Bronchial epithelial cell (primary cell): Measurements from ENCODE around the gene CEP85L. TPM values are rescaled to one million over a fixed set of nuclear protein-coding genes. Genes with fewer than 3 reads are reported as not detected.

Experiments used
- DNase-seq: peaks from one replicate; pipeline ENCODE4 v3.0.0-alpha.2; 2010; ENCODE audit warnings: low read depth
- FAIRE-seq: peaks from 2 replicates; lab custom pipeline; 2011; peaks lifted over from hg19 to GRCh38; lab: Jason Lieb, UNC
- H3K27me3 ChIP-seq: 2 replicates; pipeline ENCODE4 v1.5.1; 2011; ENCODE audit warnings: low read length; ENCODE audit not compliant: control insufficient read depth, insufficient read depth
- H3K36me3 ChIP-seq: 2 replicates; pipeline ENCODE4 v1.5.1; 2011; ENCODE audit warnings: low read length; ENCODE audit not compliant: control insufficient read depth, insufficient read depth
- H3K4me3 ChIP-seq: 2 replicates; pipeline ENCODE4 v1.5.1; 2011; ENCODE audit warnings: mild to moderate bottlenecking, low read depth, low read length, control low read depth
- CTCF ChIP-seq: IDR thresholded peaks from 2 replicates; pipeline ENCODE4 v1.5.1; 2011; ENCODE audit warnings: mild to moderate bottlenecking, moderate library complexity, low read length, control low read depth, inconsistent platforms; ENCODE audit not compliant: insufficient read depth, severe bottlenecking
- total RNA-seq: library from RNA; depleted of rRNA; stranded (reverse); fragments of >200 nt; gene quantifications from 2 replicates; pipeline ENCODE4 v1.2.1, GENCODE V29; 2014

Gene CEP85L
- total RNA-seq, 1 donor from 2014 or later, result 7.1 TPM

DNA sequence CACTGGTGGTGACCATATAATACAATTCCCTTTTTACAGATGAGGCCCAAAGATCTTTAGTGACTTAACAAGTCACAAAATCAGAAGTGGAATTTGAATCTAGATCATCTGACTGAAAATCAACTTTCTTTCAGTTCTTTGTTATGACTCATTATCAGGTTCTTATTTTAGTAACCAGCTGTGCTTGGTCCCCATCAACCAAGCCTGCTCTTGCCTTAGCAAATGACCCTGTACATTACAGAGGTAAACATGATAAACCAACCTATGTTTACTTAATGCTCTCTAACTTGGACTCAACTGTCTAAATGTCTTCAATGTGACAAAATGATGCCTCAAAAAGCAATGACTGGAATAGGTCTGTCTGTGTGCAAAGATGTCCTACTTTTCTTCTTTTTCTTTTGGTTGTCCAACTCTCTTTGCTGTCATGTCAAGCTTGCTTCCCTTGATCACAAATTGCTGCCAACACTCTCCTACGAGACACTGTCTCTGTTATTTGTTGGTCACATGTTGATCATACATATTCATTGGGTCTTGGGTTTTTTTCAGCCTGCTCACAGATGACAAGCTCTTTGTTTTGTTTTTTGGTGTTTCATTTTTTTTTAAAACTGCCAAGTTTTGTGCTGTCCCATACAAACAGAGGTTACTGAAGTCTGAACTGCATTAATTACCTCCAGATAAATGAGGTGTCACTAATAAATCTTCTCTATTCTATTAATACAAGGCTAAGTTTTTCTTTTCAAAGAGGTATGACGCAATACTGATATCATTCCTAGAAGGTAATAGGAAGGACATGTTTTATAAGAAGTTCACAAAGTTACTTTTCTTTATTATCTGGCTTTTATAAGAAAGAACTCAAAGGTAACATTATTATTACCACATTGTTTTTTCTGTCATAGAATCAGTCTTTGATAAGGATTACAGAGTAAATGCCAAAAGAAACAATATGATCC, 165.5 kb downstream of the CEP85L start:
- DNase-seq (peak; percentile 4), FAIRE-seq (no peak)
- peaks cover 3% of the 10 kb centered on the region for H3K36me3 ChIP-seq
- no peak for TF ChIP-seq CTCF
- no peaks in the 10 kb centered on the region for H3K27me3 ChIP-seq
- no peak overlapping the region for H3K4me3 ChIP-seq

GRCh38 chr6:118476551-118476950, 174.8 kb downstream of the CEP85L start:
- TF ChIP-seq CTCF, result no peak

GRCh38 chr6:118473266-118473665, 178.1 kb downstream of the CEP85L start:
- no peak for TF ChIP-seq CTCF
- H3K27me3 ChIP-seq, result no peaks in the 10 kb centered on the region
- no peak for DNase-seq
- H3K36me3 ChIP-seq, result no peaks in the 10 kb centered on the region
- H3K4me3 ChIP-seq, result no peak overlapping the region
- no peak for FAIRE-seq

More at GRCh38 chr6:118476551-118476950, 174.8 kb downstream of the CEP85L start:
- Histone ChIP-seq H3K36me3 (no peaks in the 10 kb centered on the region), H3K4me3 (no peak overlapping the region), H3K27me3 (no peaks in the 10 kb centered on the region)
- FAIRE-seq, result no peak
- DNase-seq, result no peak

- no peak overlapping the region for H3K4me3 ChIP-seq
- H3K36me3 ChIP-seq, result peaks cover 3% of the 10 kb centered on the region
- DNase-seq (peak; percentile 8), FAIRE-seq (no peak)
- H3K27me3 ChIP-seq, result no peaks in the 10 kb centered on the region
- TF ChIP-seq CTCF, result no peak
Observed at GRCh38 chr6:118469468-118469867, 181.9 kb downstream of the CEP85L start.

DNA sequence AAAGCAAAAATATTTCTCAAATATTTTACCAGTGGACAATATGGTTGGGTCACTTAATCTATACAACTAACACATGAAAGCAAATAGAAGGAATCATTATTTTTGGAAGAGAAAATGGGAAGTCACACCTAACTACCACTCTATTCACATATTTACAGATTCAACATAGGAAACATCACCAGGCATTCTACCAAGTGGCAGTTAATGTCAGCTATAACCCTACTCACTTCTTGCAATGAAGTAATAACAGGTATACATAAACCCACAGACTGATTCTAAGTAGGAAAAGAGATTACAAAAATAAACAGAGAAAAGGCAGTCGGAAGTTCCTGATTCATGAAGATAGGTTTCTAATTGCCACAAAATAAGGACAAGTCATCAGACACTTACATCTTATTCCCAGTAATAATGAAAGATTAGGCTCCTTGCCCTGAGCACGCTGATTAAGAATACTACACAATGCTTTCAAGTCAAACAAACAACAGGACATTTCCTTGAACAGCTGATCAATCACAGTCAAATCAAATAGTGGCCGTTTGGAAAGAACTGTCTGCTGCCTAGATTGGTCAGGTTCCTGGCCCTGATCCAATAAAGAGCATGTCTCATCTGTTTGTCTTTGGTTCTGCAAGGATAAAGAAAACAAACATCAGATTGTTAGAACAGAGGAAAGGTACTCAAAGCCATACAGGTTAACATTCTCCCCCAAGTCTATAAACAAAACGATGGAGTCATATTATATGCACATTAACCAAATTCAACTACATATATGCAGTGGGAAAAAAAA, 182.5 kb downstream of the CEP85L start:
- no peak for FAIRE-seq
- Histone ChIP-seq H3K36me3 (peaks cover 3% of the 10 kb centered on the region), H3K27me3 (no peaks in the 10 kb centered on the region), H3K4me3 (no peak overlapping the region)
- no peak for TF ChIP-seq CTCF
- peak; percentile 57 for DNase-seq
